ENCODE results near the gene CAPS2. TPM values are rescaled to one million over a fixed set of nuclear protein-coding genes. Genes with fewer than 3 reads are reported as not detected.

CAPS2 gene
- total and polyA plus RNA-seq, 9 of the 15 experiments (the other 6 are each of a cell fraction or from before 2014, with no cell fraction given), result 0.10 to 0.82 (median 0.47) TPM; not detected in 1

DNA sequence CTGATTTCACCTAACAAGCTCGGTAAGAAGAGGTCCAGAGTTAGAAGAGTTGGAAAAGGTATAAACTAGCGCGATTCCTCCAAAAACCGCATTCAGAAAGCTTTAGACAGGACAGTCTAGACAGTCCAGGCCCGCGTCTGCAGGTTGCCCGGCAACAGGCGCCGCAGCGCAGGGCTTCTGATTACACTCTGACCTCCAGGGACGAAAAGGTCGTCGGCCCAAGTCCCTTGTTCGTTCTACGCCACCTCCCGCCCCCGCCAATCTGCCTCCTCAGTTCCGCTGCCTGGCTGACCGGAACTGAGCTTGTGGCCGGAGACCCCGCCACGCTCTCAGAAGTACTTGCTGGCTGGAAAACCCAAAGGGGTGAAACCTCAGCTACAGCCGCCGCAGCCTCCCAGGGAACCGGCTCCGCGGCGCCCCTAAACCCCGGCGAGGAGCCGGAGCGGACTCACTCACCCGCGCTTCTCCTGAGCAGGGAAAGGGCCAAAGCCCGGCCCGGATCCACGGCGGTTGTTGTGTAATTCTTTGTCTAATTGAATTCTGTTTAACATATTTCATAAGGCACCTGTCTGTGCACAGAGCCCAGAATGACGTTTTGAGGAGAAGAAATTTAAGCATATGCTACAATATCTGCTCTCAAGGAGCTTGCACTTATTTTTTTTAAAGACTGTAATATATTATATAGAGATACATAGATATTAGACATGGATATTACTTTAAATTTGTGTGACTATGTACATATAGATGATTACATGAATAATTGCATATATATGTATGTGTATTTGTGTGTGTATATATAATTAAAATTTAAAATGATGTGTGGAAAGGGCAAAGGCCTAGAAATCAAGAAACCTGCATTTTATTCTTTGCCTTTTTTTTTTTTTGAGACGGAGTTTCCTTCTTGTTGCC lies at the start of gene CAPS2 (continued):
- no peak for TF ChIP-seq ZMIZ1 (IDR thresholded peaks at IDR 0.05; ENCODE audit: low read depth in 2 of 2, low read length in 2 of 2)
- TF ChIP-seq ZNF274 (IDR thresholded peaks at IDR 0.05; ENCODE audit: borderline replicate concordance, low read depth, low read length), result no peak
- TF ChIP-seq ARID2 (IDR thresholded peaks at IDR 0.05), result no peak
- 0 out of 2 replicates have a peak, but pooled peaks have one; percentile 50 for TF ChIP-seq NR2C2 (CRISPR knock-in tag; IDR thresholded peaks at IDR 0.05)
- peak; percentile 96 for TF ChIP-seq NR2C2 (tag; IDR thresholded peaks at IDR 0.05)
- TF ChIP-seq NELFE (IDR thresholded peaks at IDR 0.05; ENCODE audit: insufficient read depth, insufficient read length), result no peak
- peak in 1 of 2 experiments; percentile 23; a peak in 1 of 4 replicates for TF ChIP-seq SRF (CRISPR knock-in tag; IDR thresholded peaks at IDR 0.05)
- TF ChIP-seq ZNF696 (CRISPR knock-in tag; conservative IDR thresholded peaks at IDR 0.05), result no peak
- no peak for TF ChIP-seq NCOA4 (IDR thresholded peaks at IDR 0.05; ENCODE audit: partially characterized antibody)
- no peak for TF ChIP-seq RAD51 (IDR thresholded peaks at IDR 0.05; ENCODE audit: borderline replicate concordance, low read depth)
- TF ChIP-seq ZNF311 (CRISPR knock-in tag; IDR thresholded peaks at IDR 0.05), result no peak
- peak; percentile 100 for TF ChIP-seq NEUROD1 (IDR thresholded peaks at IDR 0.05; ENCODE audit: borderline replicate concordance, low read depth, low read length, partially characterized antibody)
- TF ChIP-seq BCL6 (CRISPR knock-in tag; IDR thresholded peaks at IDR 0.05), result no peak
- TF ChIP-seq, protein P1, sequence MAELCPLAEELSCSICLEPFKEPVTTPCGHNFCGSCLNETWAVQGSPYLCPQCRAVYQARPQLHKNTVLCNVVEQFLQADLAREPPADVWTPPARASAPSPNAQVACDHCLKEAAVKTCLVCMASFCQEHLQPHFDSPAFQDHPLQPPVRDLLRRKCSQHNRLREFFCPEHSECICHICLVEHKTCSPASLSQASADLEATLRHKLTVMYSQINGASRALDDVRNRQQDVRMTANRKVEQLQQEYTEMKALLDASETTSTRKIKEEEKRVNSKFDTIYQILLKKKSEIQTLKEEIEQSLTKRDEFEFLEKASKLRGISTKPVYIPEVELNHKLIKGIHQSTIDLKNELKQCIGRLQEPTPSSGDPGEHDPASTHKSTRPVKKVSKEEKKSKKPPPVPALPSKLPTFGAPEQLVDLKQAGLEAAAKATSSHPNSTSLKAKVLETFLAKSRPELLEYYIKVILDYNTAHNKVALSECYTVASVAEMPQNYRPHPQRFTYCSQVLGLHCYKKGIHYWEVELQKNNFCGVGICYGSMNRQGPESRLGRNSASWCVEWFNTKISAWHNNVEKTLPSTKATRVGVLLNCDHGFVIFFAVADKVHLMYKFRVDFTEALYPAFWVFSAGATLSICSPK (IDR thresholded peaks at IDR 0.05; ENCODE audit: borderline replicate concordance), result no peak
- TF ChIP-seq FOXK1 (CRISPR knock-in tag; IDR thresholded peaks at IDR 0.05; ENCODE audit: borderline replicate concordance), result 0 out of 2 replicates have a peak, but pooled peaks have one; percentile 70
- TF ChIP-seq PHF8 (IDR thresholded peaks at IDR 0.05; ENCODE audit: borderline replicate concordance, low read length), result peak; percentile 35; the same call in 1 of the 2 replicates
- peak; percentile 33 for TF ChIP-seq KDM5B (IDR thresholded peaks at IDR 0.05; ENCODE audit: insufficient replicate concordance, low read depth, low read length)
- no peak for TF ChIP-seq CSDE1 (IDR thresholded peaks at IDR 0.05)
- TF ChIP-seq MAFG (tag; conservative IDR thresholded peaks at IDR 0.05), result no peak
- TF ChIP-seq GTF2B (IDR thresholded peaks at IDR 0.05; ENCODE audit: extremely low read depth, insufficient read length), result no peak
